H1 (cell line): ENCODE results near the gene NADK2. TPM values are rescaled to one million over a fixed set of nuclear protein-coding genes. Genes with fewer than 3 reads are reported as not detected.

ENCODE experiments used
- CTCF ChIA-PET: fragments of 300-600 bp; sonication (Branson Sonifier 250); formaldehyde crosslinking; loops from one replicate; lab custom pipeline; 2021; ENCODE audit not compliant: partially characterized antibody; lab: Charles Lee
- POLR2A ChIA-PET: fragments of 300-600 bp; sonication (Branson Sonifier 250); formaldehyde crosslinking; loops from one replicate; lab custom pipeline; 2021; ENCODE audit warnings: inconsistent platforms; ENCODE audit not compliant: partially characterized antibody; lab: Charles Lee
- DNase-seq, 2 experiments: peaks; one replicate each; pipeline versions ENCODE4 v3.0.0 to v3.0.0-alpha.2; 2010 to 2022; ENCODE audit warnings: low spot score in 2 of 2, low read depth in 1 of 2, mixed read lengths in 1 of 2
- FAIRE-seq: peaks from 2 replicates; lab custom pipeline; 2011; peaks lifted over from hg19 to GRCh38; lab: Jason Lieb, UNC
- H2AFZ ChIP-seq: 2 replicates; pipeline ENCODE4 v1.8.1; 2012; ENCODE audit warnings: low read length, inconsistent platforms
- H2AK5ac ChIP-seq: 2 replicates; pipeline ENCODE4 v1.6.1; 2013; ENCODE audit warnings: low read depth, low read length
- H2BK120ac ChIP-seq: replicated peaks from 2 replicates; pipeline ENCODE3; 2013; ENCODE audit warnings: low read depth, low read length, inconsistent platforms
- H2BK12ac ChIP-seq: 2 replicates; pipeline ENCODE4 v1.6.1; 2013; ENCODE audit warnings: low read depth, low read length
- H2BK15ac ChIP-seq: 2 replicates; pipeline ENCODE4 v1.6.1; 2013; ENCODE audit warnings: low read length
- H2BK20ac ChIP-seq: 2 replicates; pipeline ENCODE4 v1.6.1; 2013; ENCODE audit warnings: low read length
- H2BK5ac ChIP-seq: 2 replicates; pipeline ENCODE4 v1.6.1; 2013; ENCODE audit warnings: low read depth, low read length
- H3K14ac ChIP-seq: 2 replicates; pipeline ENCODE4 v1.6.1; 2013; ENCODE audit warnings: inconsistent platforms; ENCODE audit not compliant: insufficient read length
- H3K18ac ChIP-seq: 2 replicates; pipeline ENCODE4 v1.6.1; 2013; ENCODE audit warnings: low read length; ENCODE audit errors: extremely low read depth
- H3K23ac ChIP-seq: 2 replicates; pipeline ENCODE4 v1.6.1; 2013; ENCODE audit warnings: inconsistent platforms; ENCODE audit not compliant: insufficient read length
- H3K23me2 ChIP-seq: 2 replicates; pipeline ENCODE4 v1.6.1; 2013; ENCODE audit warnings: low read depth, low read length
- H3K27ac ChIP-seq: 2 replicates; pipeline ENCODE4 v1.6.1; 2011; ENCODE audit warnings: low read depth, low read length, inconsistent platforms
- H3K27me3 ChIP-seq, 4 experiments: replicated peaks in 1 of 4; 1 replicate in 1 of 4; 2 replicates in 3 of 4; pipeline versions ENCODE4 v1.6.1 to v1.8.1; 2011 to 2013; ENCODE audit warnings: low read length in 3 of 4, mild to moderate bottlenecking in 3 of 4, inconsistent platforms in 2 of 4, mixed read lengths in 2 of 4, moderate library complexity in 1 of 4; ENCODE audit not compliant: control insufficient read depth in 3 of 4, insufficient read depth in 3 of 4; ENCODE audit errors: extremely low read depth in 1 of 4
- H3K36me3 ChIP-seq, 4 experiments: 2 replicates each; pipeline versions ENCODE4 v1.6.1 to v1.8.1; 2011 to 2013; ENCODE audit warnings: mild to moderate bottlenecking in 4 of 4, low read length in 3 of 4, moderate library complexity in 2 of 4, control low read depth in 1 of 4, inconsistent platforms in 1 of 4; ENCODE audit not compliant: insufficient read depth in 4 of 4, control insufficient read depth in 2 of 4
- H3K4ac ChIP-seq: replicated peaks from 2 replicates; pipeline ENCODE3; 2013; ENCODE audit warnings: low read length, low read depth, mixed read lengths, inconsistent platforms; ENCODE audit not compliant: insufficient read length
- H3K4me1 ChIP-seq, 4 experiments: replicated peaks in 1 of 4; 1 replicate in 1 of 4; 2 replicates in 3 of 4; pipeline versions ENCODE4 v1.6.1 to v1.8.1; 2011 to 2013; ENCODE audit warnings: low read length in 3 of 4, inconsistent platforms in 2 of 4, mixed read lengths in 1 of 4; ENCODE audit not compliant: insufficient read depth in 4 of 4, control insufficient read depth in 3 of 4
- H3K4me2 ChIP-seq, 2 experiments: 2 replicates each; pipeline versions ENCODE4 v1.6.1 to v1.8.1; 2011 to 2013; ENCODE audit warnings: low read depth in 2 of 2, low read length in 2 of 2, control low read depth in 1 of 2, inconsistent platforms in 1 of 2, mild to moderate bottlenecking in 1 of 2; ENCODE audit not compliant: insufficient read depth in 1 of 2
- H3K4me3 ChIP-seq, 4 experiments: fragments of 200-600, 300-600 bp in 1 of 4; sonication (generic), shearing (Covaris generic), sonication (Bioruptor Twin) in 1 of 4; 2 replicates each; pipeline versions ENCODE4 v1.5.1 to v1.8.1; 2011 to 2016; ENCODE audit warnings: low read length in 4 of 4, low read depth in 3 of 4, control low read depth in 2 of 4, inconsistent platforms in 2 of 4, mild to moderate bottlenecking in 2 of 4, mixed read lengths in 1 of 4, moderate library complexity in 1 of 4; ENCODE audit not compliant: insufficient read depth in 2 of 4; ENCODE audit errors: extremely low read depth in 1 of 4
- H3K56ac ChIP-seq: replicated peaks from 2 replicates; pipeline ENCODE3; 2013; ENCODE audit warnings: low read depth, mild to moderate bottlenecking, mixed read lengths, low read length, inconsistent platforms; ENCODE audit not compliant: insufficient read length
- H3K79me1 ChIP-seq: 2 replicates; pipeline ENCODE4 v1.6.1; 2013; ENCODE audit warnings: low read depth, low read length, control low read depth
- H3K79me2 ChIP-seq, 2 experiments: 2 replicates each; pipeline versions ENCODE4 v1.6.1 to v1.8.1; 2012 to 2013; ENCODE audit warnings: low read length in 2 of 2, mild to moderate bottlenecking in 2 of 2, inconsistent platforms in 1 of 2; ENCODE audit not compliant: insufficient read depth in 2 of 2, control insufficient read depth in 1 of 2
- H3K9ac ChIP-seq, 4 experiments: replicated peaks in 1 of 4; 1 replicate in 1 of 4; 2 replicates in 3 of 4; pipeline versions ENCODE4 v1.6.1 to v1.8.1; 2011 to 2013; ENCODE audit warnings: low read depth in 3 of 4, low read length in 3 of 4, control low read depth in 2 of 4, mild to moderate bottlenecking in 2 of 4, moderate library complexity in 2 of 4, inconsistent platforms in 1 of 4; ENCODE audit errors: extremely low read depth in 1 of 4
- H3K9me3 ChIP-seq, 2 experiments: 2 replicates each; pipeline versions ENCODE4 v1.6.1 to v1.8.1; 2012 to 2013; ENCODE audit warnings: mild to moderate bottlenecking in 2 of 2, moderate library complexity in 2 of 2, control low read depth in 1 of 2, inconsistent platforms in 1 of 2, low read depth in 1 of 2, low read length in 1 of 2, mixed read lengths in 1 of 2; ENCODE audit not compliant: insufficient read depth in 2 of 2
- H4K20me1 ChIP-seq, 2 experiments: replicated peaks in 1 of 2; 2 replicates each; pipeline versions ENCODE3 to v1.8.1; 2011 to 2013; ENCODE audit warnings: inconsistent platforms in 2 of 2, low read length in 2 of 2, mild to moderate bottlenecking in 1 of 2; ENCODE audit not compliant: insufficient read depth in 2 of 2, control insufficient read depth in 1 of 2
- H4K5ac ChIP-seq: 2 replicates; pipeline ENCODE4 v1.6.1; 2013; ENCODE audit warnings: low read length, low read depth, mixed read lengths, inconsistent platforms; ENCODE audit not compliant: insufficient read length
- H4K8ac ChIP-seq: 2 replicates; pipeline ENCODE4 v1.8.0; 2013; ENCODE audit warnings: mild to moderate bottlenecking, moderate library complexity, low read length, inconsistent platforms; ENCODE audit not compliant: insufficient read depth; ENCODE audit errors: extremely low read depth
- H4K91ac ChIP-seq: replicated peaks from 2 replicates; pipeline ENCODE3; 2013; ENCODE audit warnings: low read length, mixed read lengths, inconsistent platforms; ENCODE audit not compliant: insufficient read length
- CBX8 ChIP-seq: fragments of 300-800, 300-1000 bp; sonication (generic); IDR thresholded peaks from 2 replicates; pipeline ENCODE4 v1.7.1; 2016; ENCODE audit warnings: low read depth, low read length, borderline replicate concordance
- KDM1A ChIP-seq: fragments of 200-600, 300-600 bp; sonication (generic); IDR thresholded peaks from 2 replicates; pipeline ENCODE4 v1.7.1; 2016; ENCODE audit warnings: mild to moderate bottlenecking, low read length, borderline replicate concordance
- PHF8 ChIP-seq: fragments of 200-600 bp; sonication (generic); conservative IDR thresholded peaks from 2 replicates; pipeline ENCODE4 v1.7.1; 2012; ENCODE audit warnings: low read depth, mild to moderate bottlenecking, inconsistent platforms, low read length, moderate library complexity
- SAP30 ChIP-seq: fragments of 300-600 bp; sonication (generic); IDR thresholded peaks from 2 replicates; pipeline ENCODE4 v1.7.1; 2012; ENCODE audit warnings: low read length, moderate library complexity, mild to moderate bottlenecking, inconsistent platforms; ENCODE audit not compliant: insufficient read depth, insufficient replicate concordance
- SP2 ChIP-seq: IDR thresholded peaks from 2 replicates; pipeline ENCODE4 v1.6.1; 2012; ENCODE audit warnings: mild to moderate bottlenecking, low read length, inconsistent platforms
- WGBS, 2 experiments: shearing (Covaris generic) in 1 of 2; methylation state at CpG; one replicate each; pipeline versions ENCODE4 v1.1.6 to v1.1.7; 2013 to 2015; ENCODE audit warnings: low lambda C conversion rate in 2 of 2, mixed read lengths in 2 of 2, inconsistent platforms in 1 of 2, low coverage in 1 of 2, missing lambda C conversion rate in 1 of 2; ENCODE audit not compliant: insufficient replicate concordance in 2 of 2, insufficient coverage in 1 of 2, insufficient read length in 1 of 2; ENCODE audit errors: extremely low coverage in 1 of 2, missing lambda C conversion rate in 1 of 2; 5-methylcytosine and 5-hydroxymethylcytosine counted together
- polyA plus RNA-seq, 7 experiments: library from polyadenylated mRNA; depleted of rRNA in 3 of 7; stranded (reverse) in 5 of 7; unstranded in 2 of 7; fragments of >200 nt in 5 of 7; fragments of 200-250 nt in 2 of 7; gene quantifications; 1 replicate in 5 of 7; 2 replicates in 1 of 7; 4 replicates in 1 of 7; pipeline versions ENCODE4 v1.2.1 to v1.2.3, GENCODE V29; 2011 to 2013; ENCODE audit warnings: missing spikeins in 2 of 7, mixed read lengths in 2 of 7
- total RNA-seq: library from RNA; stranded (reverse); fragmentation: NEBNext Ultra II Directional; extraction: Animal tissue kit (Norgen Biotek cat#: 25700); gene quantifications from 2 replicates; pipeline ENCODE4 v1.2.1, GENCODE V29; 2021
- TF ChIP-seq, protein P1 (sequence below): IDR thresholded peaks from 2 replicates; pipeline ENCODE4 v1.6.1; 2012; ENCODE audit warnings: low read length, inconsistent platforms
- TF ChIP-seq, protein P2 (sequence below), 3 experiments: IDR thresholded peaks; 1 replicate in 2 of 3; 2 replicates in 1 of 3; pipeline versions ENCODE4 v1.5.1 to v1.6.1; 2011; ENCODE audit warnings: low read length in 3 of 3, mild to moderate bottlenecking in 3 of 3, inconsistent platforms in 2 of 3, low read depth in 1 of 3, moderate library complexity in 1 of 3; ENCODE audit not compliant: insufficient read depth in 1 of 3; ENCODE audit errors: control extremely low read depth in 1 of 3
- TF ChIP-seq, protein P3 (sequence below): IDR thresholded peaks from 2 replicates; pipeline ENCODE4 v1.6.1; 2012; ENCODE audit warnings: inconsistent platforms

Gene NADK2
- total and polyA plus RNA-seq, 2 of the 8 experiments (the other 6 are each of a cell fraction or from before 2014, with no cell fraction given): 3.4 to 16.1 TPM

DNA sequence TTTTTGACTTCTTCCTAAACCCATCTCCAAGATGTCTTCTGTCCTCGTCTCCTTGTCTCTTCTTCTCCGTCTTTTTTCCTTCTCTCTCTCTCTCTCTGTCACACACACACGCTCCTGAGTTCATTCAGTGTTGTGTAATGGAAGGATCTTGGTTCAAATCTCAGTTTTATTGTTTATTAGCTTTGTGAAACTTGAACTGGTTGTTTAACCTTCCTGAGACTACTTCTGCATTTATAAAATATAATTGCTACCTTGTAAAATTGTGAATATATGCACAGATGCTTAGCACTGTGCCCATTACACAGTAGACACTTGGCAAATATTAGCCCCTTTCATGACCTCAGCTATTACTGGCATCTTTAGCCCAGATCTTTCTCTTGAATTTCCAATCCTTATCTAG lies 2.4 kb upstream of the NADK2 start:
- H3K23ac ChIP-seq: no peak overlapping the region
- no peaks in the 10 kb centered on the region for H3K79me1 ChIP-seq
- H2BK20ac ChIP-seq: no peak overlapping the region
- no peak overlapping the region for H3K4me2 ChIP-seq
- ChIA-PET CTCF (interaction anchor here (2.3 kb wide), 1 partner anchor 21 kb away, joined by 6 read pairs; no protein-coding TSS in a partner anchor), POLR2A (interaction anchor here (1.3 kb wide), 1 partner anchor 172 kb away, joined by 4 read pairs; no protein-coding TSS in a partner anchor)
- no peak overlapping the region for H3K4me3 ChIP-seq
- DNase-seq (no peak), FAIRE-seq (no peak)
- no peak overlapping the region for H3K56ac ChIP-seq
- H3K9ac ChIP-seq: no peak overlapping the region
- no peak overlapping the region for H4K8ac ChIP-seq
- no peak overlapping the region for H4K5ac ChIP-seq
- no peaks in the 10 kb centered on the region for H3K36me3 ChIP-seq
- H3K27me3 ChIP-seq: peaks cover 1 to 12% (median 6%) of the 10 kb centered on the region in 4 experiments
- H2AK5ac ChIP-seq: no peak overlapping the region
- no peak overlapping the region for H2BK5ac ChIP-seq
- H2AFZ ChIP-seq: no peak overlapping the region
- no peak overlapping the region for H3K14ac ChIP-seq
- H3K4me1 ChIP-seq: peaks cover 3 to 4% (median 3%) of the 10 kb centered on the region in 4 experiments; a peak in 5 of 7 replicates
- no peak overlapping the region for H3K18ac ChIP-seq
- H3K9me3 ChIP-seq: no peaks in the 10 kb centered on the region
- H2BK12ac ChIP-seq: no peak overlapping the region
- no peaks in the 10 kb centered on the region for H4K20me1 ChIP-seq
- no peak overlapping the region for H2BK15ac ChIP-seq
- no peak overlapping the region for H2BK120ac ChIP-seq
- no peak overlapping the region for H3K4ac ChIP-seq
- 86% methylated on average over 3 of the region's 3 CpGs; no CpG with 5 or more reads in 1 of the 2 experiments for WGBS, 2 experiments
- H3K23me2 ChIP-seq: peaks cover 2% of the 10 kb centered on the region; the same call in 1 of the 2 replicates
- H4K91ac ChIP-seq: no peak overlapping the region
- 0 out of 4 replicates have a peak, but pooled peaks cover 0 to 2% of the 10 kb centered on the region in 2 experiments for H3K79me2 ChIP-seq
- H3K27ac ChIP-seq: no peak overlapping the region
- TF ChIP-seq, protein P1, sequence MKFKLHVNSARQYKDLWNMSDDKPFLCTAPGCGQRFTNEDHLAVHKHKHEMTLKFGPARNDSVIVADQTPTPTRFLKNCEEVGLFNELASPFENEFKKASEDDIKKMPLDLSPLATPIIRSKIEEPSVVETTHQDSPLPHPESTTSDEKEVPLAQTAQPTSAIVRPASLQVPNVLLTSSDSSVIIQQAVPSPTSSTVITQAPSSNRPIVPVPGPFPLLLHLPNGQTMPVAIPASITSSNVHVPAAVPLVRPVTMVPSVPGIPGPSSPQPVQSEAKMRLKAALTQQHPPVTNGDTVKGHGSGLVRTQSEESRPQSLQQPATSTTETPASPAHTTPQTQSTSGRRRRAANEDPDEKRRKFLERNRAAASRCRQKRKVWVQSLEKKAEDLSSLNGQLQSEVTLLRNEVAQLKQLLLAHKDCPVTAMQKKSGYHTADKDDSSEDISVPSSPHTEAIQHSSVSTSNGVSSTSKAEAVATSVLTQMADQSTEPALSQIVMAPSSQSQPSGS: no peak
- TF ChIP-seq, protein P2, sequence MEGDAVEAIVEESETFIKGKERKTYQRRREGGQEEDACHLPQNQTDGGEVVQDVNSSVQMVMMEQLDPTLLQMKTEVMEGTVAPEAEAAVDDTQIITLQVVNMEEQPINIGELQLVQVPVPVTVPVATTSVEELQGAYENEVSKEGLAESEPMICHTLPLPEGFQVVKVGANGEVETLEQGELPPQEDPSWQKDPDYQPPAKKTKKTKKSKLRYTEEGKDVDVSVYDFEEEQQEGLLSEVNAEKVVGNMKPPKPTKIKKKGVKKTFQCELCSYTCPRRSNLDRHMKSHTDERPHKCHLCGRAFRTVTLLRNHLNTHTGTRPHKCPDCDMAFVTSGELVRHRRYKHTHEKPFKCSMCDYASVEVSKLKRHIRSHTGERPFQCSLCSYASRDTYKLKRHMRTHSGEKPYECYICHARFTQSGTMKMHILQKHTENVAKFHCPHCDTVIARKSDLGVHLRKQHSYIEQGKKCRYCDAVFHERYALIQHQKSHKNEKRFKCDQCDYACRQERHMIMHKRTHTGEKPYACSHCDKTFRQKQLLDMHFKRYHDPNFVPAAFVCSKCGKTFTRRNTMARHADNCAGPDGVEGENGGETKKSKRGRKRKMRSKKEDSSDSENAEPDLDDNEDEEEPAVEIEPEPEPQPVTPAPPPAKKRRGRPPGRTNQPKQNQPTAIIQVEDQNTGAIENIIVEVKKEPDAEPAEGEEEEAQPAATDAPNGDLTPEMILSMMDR (IDR thresholded peaks at IDR 0.05; ENCODE audit: control extremely low read depth in 1 of 3, insufficient read depth in 1 of 3, low read depth in 1 of 3, low read length in 3 of 3): no peak
- TF ChIP-seq SP2 (no peak), KDM1A (no peak), SAP30 (no peak), CBX8 (no peak), PHF8 (no peak)
- TF ChIP-seq, protein P3, sequence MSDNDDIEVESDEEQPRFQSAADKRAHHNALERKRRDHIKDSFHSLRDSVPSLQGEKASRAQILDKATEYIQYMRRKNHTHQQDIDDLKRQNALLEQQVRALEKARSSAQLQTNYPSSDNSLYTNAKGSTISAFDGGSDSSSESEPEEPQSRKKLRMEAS: no peak
